HG03469 (cell line): ENCODE data around the gene CERS4.

ENCODE experiments used
- ATAC-seq: cut with Tn5 transposase; IDR thresholded peaks from one replicate; pipeline ENCODE4 v1.9.1; 2021; ENCODE audit warnings: mild to moderate bottlenecking, moderate library complexity, moderate number of reproducible peaks; ENCODE audit not compliant: unreplicated experiment

Gene CERS4

DNA sequence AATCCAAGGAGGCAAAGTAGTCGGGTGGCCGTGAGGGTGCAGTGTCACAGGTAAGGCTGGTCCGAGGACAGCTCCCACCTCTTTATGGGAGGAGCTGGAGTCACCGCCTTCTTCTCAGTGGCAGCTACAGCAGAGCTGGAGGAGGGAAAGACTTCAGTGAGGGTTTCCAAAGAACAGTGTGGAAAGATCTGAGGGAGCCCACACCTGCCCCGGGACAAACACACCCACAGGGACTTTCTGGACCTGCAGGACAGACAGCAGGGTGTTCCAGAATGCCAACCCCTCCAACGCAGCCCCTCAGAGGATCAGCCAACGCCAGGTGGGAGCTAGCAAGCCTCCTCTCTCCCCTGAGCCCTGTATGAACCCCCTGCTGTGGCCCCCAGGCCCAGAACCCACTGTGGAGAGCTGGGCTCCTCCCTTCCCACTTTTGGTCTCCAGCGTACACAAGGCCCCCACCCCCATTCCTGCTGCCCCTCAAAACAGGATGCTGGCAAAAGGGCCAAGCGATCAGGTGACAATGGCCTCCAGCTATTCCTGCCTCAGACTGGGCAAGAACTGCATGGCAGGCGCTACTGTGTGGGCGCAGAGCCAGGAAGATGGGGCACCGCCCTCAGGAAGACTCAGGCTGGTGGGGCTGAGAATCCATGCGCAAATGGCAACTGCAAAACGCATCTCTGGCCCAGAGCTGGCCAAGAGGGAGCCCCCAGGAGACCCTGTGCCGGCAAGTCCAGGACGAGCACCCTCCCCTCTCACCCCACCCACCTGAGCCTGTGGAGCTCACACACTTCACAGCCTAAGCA, 102.5 kb downstream of the CERS4 start:
- no peak for ATAC-seq
